ENCODE data around the gene HLF. TPM values are rescaled to one million over a fixed set of nuclear protein-coding genes. Genes with fewer than 3 reads are reported as not detected.

HLF gene
- total RNA-seq, 1 experiment from 2014 or later = 1.3 TPM

- Mint-ChIP-seq H3K9me3 (ENCODE audit: low read depth, unreplicated experiment) (peaks cover 2% of the 10 kb centered on the region), H3K4me3 (ENCODE audit: low read depth, unreplicated experiment) (no peak overlapping the region), H3K36me3 (ENCODE audit: insufficient read depth, unreplicated experiment) (no peaks in the 10 kb centered on the region), H3K4me1 (ENCODE audit: low read depth, unreplicated experiment) (peaks cover 28% of the 10 kb centered on the region), H3K27ac (ENCODE audit: unreplicated experiment) (no peak overlapping the region), H3K27me3 (ENCODE audit: unreplicated experiment) (peaks cover 13% of the 10 kb centered on the region)
- intact Hi-C loops (cut with micrococcal nuclease; ENCODE audit: unreplicated experiment) = no loop called here
- CTCF ChIA-PET = no interaction called here
- no peak for TF ChIP-seq CTCF (IDR thresholded peaks at IDR 0.05; ENCODE audit: unreplicated experiment)
- no TSS peak for BruUV-seq (replicated peaks)
- DNase-seq = peak; percentile 11
Measured at GRCh38 chr17:55332296-55333041, 67.7 kb downstream of the HLF start.

- TF ChIP-seq CTCF (IDR thresholded peaks at IDR 0.05; ENCODE audit: unreplicated experiment) = no peak
- CTCF ChIA-PET = no interaction called here
- Mint-ChIP-seq H3K9me3 (ENCODE audit: low read depth, unreplicated experiment) (no peaks in the 10 kb centered on the region), H3K27me3 (ENCODE audit: unreplicated experiment) (peaks cover 19% of the 10 kb centered on the region), H3K4me1 (ENCODE audit: low read depth, unreplicated experiment) (peaks cover 22% of the 10 kb centered on the region), H3K36me3 (ENCODE audit: insufficient read depth, unreplicated experiment) (no peaks in the 10 kb centered on the region), H3K27ac (ENCODE audit: unreplicated experiment) (no peak overlapping the region), H3K4me3 (ENCODE audit: low read depth, unreplicated experiment) (no peak overlapping the region)
- intact Hi-C loops (cut with micrococcal nuclease; ENCODE audit: unreplicated experiment) = no loop called here
- DNase-seq = no peak
- no TSS peak for BruUV-seq (replicated peaks)
Measured at GRCh38 chr17:55334285-55334684, 69.5 kb downstream of the HLF start.

GRCh38 chr17:55334881-55335540 is 70.3 kb downstream of the HLF start:
- intact Hi-C loops (cut with micrococcal nuclease; ENCODE audit: unreplicated experiment) = no loop called here
- no peak for TF ChIP-seq CTCF (IDR thresholded peaks at IDR 0.05; ENCODE audit: unreplicated experiment)
- Mint-ChIP-seq H3K4me3 (ENCODE audit: low read depth, unreplicated experiment) (no peak overlapping the region), H3K9me3 (ENCODE audit: low read depth, unreplicated experiment) (no peaks in the 10 kb centered on the region), H3K27me3 (ENCODE audit: unreplicated experiment) (peaks cover 26% of the 10 kb centered on the region), H3K36me3 (ENCODE audit: insufficient read depth, unreplicated experiment) (no peaks in the 10 kb centered on the region), H3K27ac (ENCODE audit: unreplicated experiment) (no peak overlapping the region), H3K4me1 (ENCODE audit: low read depth, unreplicated experiment) (peaks cover 17% of the 10 kb centered on the region)
- BruUV-seq (replicated peaks) = no TSS peak
- CTCF ChIA-PET = no interaction called here
- DNase-seq = no peak

- intact Hi-C loops (cut with micrococcal nuclease; ENCODE audit: unreplicated experiment) = no loop called here
- Mint-ChIP-seq H3K4me1 (ENCODE audit: low read depth, unreplicated experiment) (peaks cover 11% of the 10 kb centered on the region), H3K27me3 (ENCODE audit: unreplicated experiment) (peaks cover 32% of the 10 kb centered on the region), H3K27ac (ENCODE audit: unreplicated experiment) (no peak overlapping the region), H3K36me3 (ENCODE audit: insufficient read depth, unreplicated experiment) (no peaks in the 10 kb centered on the region), H3K4me3 (ENCODE audit: low read depth, unreplicated experiment) (no peak overlapping the region), H3K9me3 (ENCODE audit: low read depth, unreplicated experiment) (no peaks in the 10 kb centered on the region)
- CTCF ChIA-PET = no interaction called here
- DNase-seq = no peak
- no peak for TF ChIP-seq CTCF (IDR thresholded peaks at IDR 0.05; ENCODE audit: unreplicated experiment)
- BruUV-seq (replicated peaks) = no TSS peak
Measured at GRCh38 chr17:55335625-55336024, 70.9 kb downstream of the HLF start.
